ENCODE results near the gene IKBKE. TPM values are rescaled to one million over a fixed set of nuclear protein-coding genes. Genes with fewer than 3 reads are reported as not detected.

Gene IKBKE
- total and polyA plus RNA-seq, 2 of the 8 experiments (the other 6 are each of a cell fraction or from before 2014, with no cell fraction given) = 8.6 to 12.0 TPM

GRCh38 chr1:206488466-206488865 is 18.2 kb downstream of the IKBKE start:
- no peak overlapping the region for H2BK12ac ChIP-seq (ENCODE audit: low read depth, low read length)
- H2BK15ac ChIP-seq (ENCODE audit: low read length) = no peak overlapping the region
- H4K5ac ChIP-seq (ENCODE audit: insufficient read length, low read depth, low read length) = no peak overlapping the region
- H2AK5ac ChIP-seq (ENCODE audit: low read depth, low read length) = no peak overlapping the region
- H4K8ac ChIP-seq (ENCODE audit: extremely low read depth, insufficient read depth, low read length) = no peak overlapping the region
- H3K23ac ChIP-seq (ENCODE audit: insufficient read length) = no peak overlapping the region
- H3K79me2 ChIP-seq (ENCODE audit: control insufficient read depth in 1 of 2, insufficient read depth in 2 of 2, low read length in 2 of 2) = no peaks in the 10 kb centered on the region
- no peaks in the 10 kb centered on the region for H3K4me1 ChIP-seq (replicated peaks in 1 of 4; ENCODE audit: control insufficient read depth in 3 of 4, insufficient read depth in 4 of 4, low read length in 3 of 4)
- H3K4me3 ChIP-seq (ENCODE audit: extremely low read depth in 1 of 4, insufficient read depth in 2 of 4, low read depth in 3 of 4, low read length in 4 of 4) = no peak overlapping the region
- no peaks in the 10 kb centered on the region for H3K23me2 ChIP-seq (ENCODE audit: low read depth, low read length)
- no peak overlapping the region for H3K4ac ChIP-seq (replicated peaks; ENCODE audit: insufficient read length, low read depth, low read length)
- ChIA-PET POLR2A (ENCODE audit: partially characterized antibody) (interaction anchor here (3.5 kb wide), 1 partner anchor 19 kb away, joined by 15 read pairs; the partner anchor contains the start of gene RASSF5), CTCF (ENCODE audit: partially characterized antibody) (interaction anchor here (0.7 to 8.1 kb wide), 8 partner anchors 7 to 424 kb away, joined by 3 to 239 read pairs (median 16); partner anchors contain the start of gene RASSF5)
- H3K9ac ChIP-seq (replicated peaks in 1 of 4; ENCODE audit: extremely low read depth in 1 of 4, low read depth in 3 of 4, low read length in 3 of 4) = no peak overlapping the region
- H2BK120ac ChIP-seq (replicated peaks; ENCODE audit: low read depth, low read length) = no peak overlapping the region
- no peak overlapping the region for H2BK20ac ChIP-seq (ENCODE audit: low read length)
- H4K20me1 ChIP-seq (replicated peaks in 1 of 2; ENCODE audit: control insufficient read depth in 1 of 2, insufficient read depth in 2 of 2, low read length in 2 of 2) = no peaks in the 10 kb centered on the region
- FAIRE-seq (no peak), DNase-seq (ENCODE audit: low read depth in 1 of 2, low spot score in 2 of 2) (no peak)
- no peaks in the 10 kb centered on the region for H3K9me3 ChIP-seq (ENCODE audit: insufficient read depth in 2 of 2, low read depth in 1 of 2, low read length in 1 of 2)
- H3K36me3 ChIP-seq (ENCODE audit: control insufficient read depth in 2 of 4, insufficient read depth in 4 of 4, low read length in 3 of 4) = peaks cover 0 to 4% (median 2%) of the 10 kb centered on the region in 4 experiments; a peak in 3 of 8 replicates
- no peak overlapping the region for H4K91ac ChIP-seq (replicated peaks; ENCODE audit: insufficient read length, low read length)
- no peak overlapping the region for H2BK5ac ChIP-seq (ENCODE audit: low read depth, low read length)
- H2AFZ ChIP-seq (ENCODE audit: low read length) = no peak overlapping the region
- H3K79me1 ChIP-seq (ENCODE audit: low read depth, low read length) = no peaks in the 10 kb centered on the region
- TF ChIP-seq RFX5 (IDR thresholded peaks at IDR 0.05; ENCODE audit: borderline replicate concordance, low read depth, low read length) (no peak), GTF2F1 (IDR thresholded peaks at IDR 0.05; ENCODE audit: borderline replicate concordance, low read depth, low read length) (no peak)
- H3K56ac ChIP-seq (replicated peaks; ENCODE audit: insufficient read length, low read depth, low read length) = no peak overlapping the region
- no peak overlapping the region for H3K14ac ChIP-seq (ENCODE audit: insufficient read length)
- no peak overlapping the region for H3K4me2 ChIP-seq (ENCODE audit: insufficient read depth in 1 of 2, low read depth in 2 of 2, low read length in 2 of 2)
- H3K27ac ChIP-seq (ENCODE audit: low read depth, low read length) = no peak overlapping the region
- WGBS, 2 experiments (ENCODE audit: extremely low coverage in 1 of 2, insufficient coverage in 1 of 2, insufficient read length in 1 of 2, insufficient replicate concordance in 2 of 2, low coverage in 1 of 2, low lambda C conversion rate in 2 of 2, missing lambda C conversion rate in 1 of 2) = 96% methylated on average over 3 of the region's 3 CpGs; no CpG with 5 or more reads in 1 of the 2 experiments
- no peak overlapping the region for H3K18ac ChIP-seq (ENCODE audit: extremely low read depth, low read length)
- H3K27me3 ChIP-seq (replicated peaks in 1 of 4; ENCODE audit: control insufficient read depth in 3 of 4, extremely low read depth in 1 of 4, insufficient read depth in 3 of 4, low read length in 3 of 4) = no peaks in the 10 kb centered on the region

All from H1 (cell line).